Brain microvascular endothelial cell (primary cell): ENCODE results near the gene PHGDH.
"Not testable (repeated sequence)": the region's sequence is repeated elsewhere in the genome, so short reads cannot be mapped to it uniquely, and the experiment has no call there.

Experiments
- DNase-seq: peaks from one replicate; pipeline ENCODE4 v3.0.0-alpha.2; 2020
- H3K27ac ChIP-seq: fragments of 250-450 bp; sonication (Bioruptor Pico); 2 replicates; pipeline ENCODE4 v1.5.1; 2020; ENCODE audit warnings: mild to moderate bottlenecking, moderate library complexity
- H3K27me3 ChIP-seq: fragments of 250-450 bp; sonication (Bioruptor Pico); replicated peaks from 2 replicates; pipeline ENCODE4 v1.5.1; 2020; ENCODE audit warnings: mild to moderate bottlenecking
- H3K36me3 ChIP-seq: fragments of 250-450 bp; sonication (Bioruptor Pico); replicated peaks from 2 replicates; pipeline ENCODE4 v1.5.1; 2020; ENCODE audit warnings: mild to moderate bottlenecking
- H3K4me3 ChIP-seq: 2 replicates; pipeline ENCODE4 v1.5.1; 2011; ENCODE audit warnings: low read depth, mild to moderate bottlenecking, control low read depth, low read length, moderate library complexity
- CTCF ChIP-seq: IDR thresholded peaks from 2 replicates; pipeline ENCODE4 v1.5.1; 2011; ENCODE audit warnings: low read depth, mild to moderate bottlenecking, moderate library complexity, low read length, control low read depth, inconsistent platforms; ENCODE audit errors: missing control alignments
- in situ Hi-C: cut with HindIII; loops from 2 replicates; pipeline ENCODE4 v1.10.0; 2017; ENCODE audit warnings: low sequenced_read_pairs, low pct_ligation_motif_present

PHGDH gene

GRCh38 chr1:119700326-119700725 lies 11.4 kb upstream of the PHGDH start:
- DNase-seq, result no peak
- Histone ChIP-seq H3K27me3 (no peaks in the 10 kb centered on the region), H3K36me3 (no peaks in the 10 kb centered on the region), H3K27ac (no peak overlapping the region), H3K4me3 (no peak overlapping the region)
- in situ Hi-C loops, result no loop called here
- no peak for TF ChIP-seq CTCF

DNA sequence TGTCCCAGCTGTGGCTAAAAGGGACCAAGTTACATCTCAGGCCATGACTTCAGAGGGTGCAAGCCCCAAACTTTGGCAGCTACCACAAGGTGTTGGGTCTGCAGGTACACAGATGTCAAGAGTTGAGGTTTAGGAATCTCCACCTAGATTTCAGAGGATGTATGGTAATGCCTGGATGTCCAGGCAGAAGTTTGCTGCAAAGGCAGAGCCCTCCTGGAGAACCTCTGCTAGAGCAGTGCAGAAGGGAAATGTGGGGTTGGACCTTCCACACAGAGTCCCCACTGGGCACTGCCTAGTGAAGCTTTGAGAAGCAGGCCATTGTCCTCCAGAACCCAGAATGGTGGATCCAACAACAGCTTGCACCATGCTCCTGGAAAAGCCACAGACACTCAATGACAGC lies 10.1 kb upstream of the PHGDH start:
- no peak overlapping the region for H3K4me3 ChIP-seq
- no peak overlapping the region for H3K27ac ChIP-seq
- no peaks in the 10 kb centered on the region for H3K27me3 ChIP-seq
- DNase-seq, result no peak
- in situ Hi-C loops, result no loop called here
- H3K36me3 ChIP-seq, result no peaks in the 10 kb centered on the region
- no peak for TF ChIP-seq CTCF

- H3K27ac ChIP-seq, result no peak overlapping the region
- H3K27me3 ChIP-seq, result no peaks in the 10 kb centered on the region
- DNase-seq, result peak; percentile 61
- no peak overlapping the region for H3K4me3 ChIP-seq
- no peak for TF ChIP-seq CTCF
- no peaks in the 10 kb centered on the region for H3K36me3 ChIP-seq
- in situ Hi-C loops, result no loop called here
Observed at GRCh38 chr1:119702384-119702783, 9.3 kb upstream of the PHGDH start.

- Histone ChIP-seq H3K27me3 (no peaks in the 10 kb centered on the region), H3K27ac (no peak overlapping the region), H3K36me3 (no peaks in the 10 kb centered on the region), H3K4me3 (no peak overlapping the region)
- no peak for TF ChIP-seq CTCF
- no peak for DNase-seq
- in situ Hi-C loops, result no loop called here
Observed at GRCh38 chr1:119703666-119704450, 7.9 kb upstream of the PHGDH start.

DNA sequence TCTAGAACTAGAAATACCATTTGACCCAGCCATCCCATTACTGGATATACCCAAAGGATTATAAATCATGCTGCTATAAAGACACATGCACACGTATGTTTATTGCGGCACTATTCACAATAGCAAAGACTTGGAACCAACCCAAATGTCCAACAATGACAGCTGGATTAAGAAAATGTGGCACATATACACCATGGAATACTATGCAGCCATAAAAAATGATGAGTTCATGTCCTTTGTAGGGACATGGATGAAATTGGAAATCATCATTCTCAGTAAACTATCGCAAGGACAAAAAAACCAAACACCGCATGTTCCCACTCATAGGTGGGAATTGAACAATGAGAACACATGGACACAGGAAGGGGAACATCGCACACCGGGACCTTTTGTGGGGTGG lies 5.1 kb upstream of the PHGDH start:
- H3K36me3 ChIP-seq, H3K4me3 ChIP-seq, in situ Hi-C loops, H3K27me3 ChIP-seq, DNase-seq, H3K27ac ChIP-seq: not testable (repeated sequence)

DNA sequence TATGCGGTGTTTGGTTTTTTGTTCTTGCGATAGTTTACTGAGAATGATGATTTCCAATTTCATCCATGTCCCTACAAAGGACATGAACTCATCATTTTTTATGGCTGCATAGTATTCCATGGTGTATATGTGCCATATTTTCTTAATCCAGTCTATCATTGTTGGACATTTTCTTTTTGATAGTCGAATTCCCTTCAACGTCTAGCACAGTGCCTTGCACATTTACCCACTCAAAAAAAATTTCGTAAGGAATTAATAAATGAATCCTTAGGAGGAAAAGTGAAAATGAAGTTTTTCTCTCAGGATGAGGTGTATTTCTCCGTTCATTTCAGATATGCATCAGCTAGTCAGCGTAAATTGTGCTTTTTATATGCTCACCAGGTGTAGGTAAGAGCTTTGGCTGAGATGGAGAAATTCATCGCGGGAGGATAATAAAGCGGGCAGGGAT lies 354 bp upstream of the PHGDH start:
- DNase-seq, H3K36me3 ChIP-seq, in situ Hi-C loops, H3K27ac ChIP-seq, H3K27me3 ChIP-seq: not testable (repeated sequence)
- H3K4me3 ChIP-seq, result peak overlapping the region; percentile 84
